ENCODE results near the gene MTX1. TPM values are rescaled to one million over a fixed set of nuclear protein-coding genes. Genes with fewer than 3 reads are reported as not detected.
A peak's percentile ranks its signal among the peaks of the same experiment; 100 is the strongest.
"Not testable (repeated sequence)": the region's sequence is repeated elsewhere in the genome, so short reads cannot be mapped to it uniquely, and the experiment has no call there.

MTX1 gene
- polyA plus RNA-seq, 1 experiment = 72.7 TPM

GRCh38 chr1:155245163-155245524 lies 36.6 kb downstream of the MTX1 start:
- no peak for TF ChIP-seq CTCF (IDR thresholded peaks at IDR 0.05; ENCODE audit: insufficient read depth, low read depth, low read length)
- CTCF ChIA-PET = interaction anchor here (0.9 to 2.0 kb wide), 5 partner anchors 18 to 346 kb away, joined by 3 to 10 read pairs (median 5); partner anchors contain the start of genes KRTCAP2 and TRIM46
- no peak for DNase-seq (ENCODE audit: low read depth)
- Histone ChIP-seq H3K27me3 (ENCODE audit: control insufficient read depth, insufficient read depth, low read length) (no peaks in the 10 kb centered on the region), H3K36me3 (ENCODE audit: control insufficient read depth, insufficient read depth, low read length) (peaks cover 12% of the 10 kb centered on the region), H3K4me3 (ENCODE audit: low read depth, low read length) (peak overlapping the region; percentile 53)
- POLR2A ChIA-PET = no interaction called here

GRCh38 chr1:155246796-155247195 lies 38.3 kb downstream of the MTX1 start:
- H3K27me3 ChIP-seq (ENCODE audit: control insufficient read depth, insufficient read depth, low read length); H3K4me3 ChIP-seq (ENCODE audit: low read depth, low read length); DNase-seq (ENCODE audit: low read depth); POLR2A ChIA-PET: not testable (repeated sequence)
- CTCF ChIA-PET = interaction anchor here (1.4 kb wide), 1 partner anchor 402 kb away, joined by 5 read pairs; no protein-coding TSS in a partner anchor
- H3K36me3 ChIP-seq (ENCODE audit: control insufficient read depth, insufficient read depth, low read length) = peaks cover 17% of the 10 kb centered on the region

- ChIA-PET CTCF (interaction anchor here (0.9 to 5.0 kb wide), 7 partner anchors 18 to 401 kb away, joined by 3 to 54 read pairs (median 5); partner anchors contain the start of genes MTX1, RUSC1 and THBS3), POLR2A (no interaction called here)
- Histone ChIP-seq H3K4me3 (ENCODE audit: low read depth, low read length) (no peak overlapping the region), H3K36me3 (ENCODE audit: control insufficient read depth, insufficient read depth, low read length) (peaks cover 17% of the 10 kb centered on the region), H3K27me3 (ENCODE audit: control insufficient read depth, insufficient read depth, low read length) (no peaks in the 10 kb centered on the region)
- TF ChIP-seq CTCF (IDR thresholded peaks at IDR 0.05; ENCODE audit: insufficient read depth, low read depth, low read length) = no peak
- no peak for DNase-seq (ENCODE audit: low read depth)
Measured at GRCh38 chr1:155247667-155248553, 39.4 kb downstream of the MTX1 start.

GRCh38 chr1:155250246-155250632 lies 41.7 kb downstream of the MTX1 start:
- no peak overlapping the region for H3K4me3 ChIP-seq (ENCODE audit: low read depth, low read length)
- POLR2A ChIA-PET = interaction anchor here (0.6 kb wide), 1 partner anchor 23 kb away, joined by 3 read pairs; the partner anchor contains the start of gene CLK2

More at GRCh38 chr1:155250246-155250632, 41.7 kb downstream of the MTX1 start:
- TF ChIP-seq CTCF (IDR thresholded peaks at IDR 0.05; ENCODE audit: insufficient read depth, low read depth, low read length) = no peak
- CTCF ChIA-PET = interaction anchor here (0.6 to 5.0 kb wide), 43 partner anchors 9 to 480 kb away, joined by 3 to 54 read pairs (median 8); partner anchors contain the start of genes CLK2, FDPS, MTX1 and PKLR
- Histone ChIP-seq H3K27me3 (ENCODE audit: control insufficient read depth, insufficient read depth, low read length) (no peaks in the 10 kb centered on the region), H3K36me3 (ENCODE audit: control insufficient read depth, insufficient read depth, low read length) (peaks cover 17% of the 10 kb centered on the region)
- no peak for DNase-seq (ENCODE audit: low read depth)
